OCI-LY1 (cell line): ENCODE measurements around the gene CPSF3.

Source experiments
- CTCF ChIP-seq: fragments of 200-600 bp; sonication (generic), shearing (Covaris generic); IDR thresholded peaks from 2 replicates; pipeline ENCODE4 v1.5.1; 2017; ENCODE audit warnings: mild to moderate bottlenecking, antibody characterized with exemption, low read length, moderate library complexity, mixed read lengths
- EZH2 ChIP-seq: fragments of 200-600 bp; sonication (generic), shearing (Covaris generic); IDR thresholded peaks from 2 replicates; pipeline ENCODE4 v1.8.0; 2017; ENCODE audit warnings: borderline replicate concordance, mixed run types, mild to moderate bottlenecking, antibody characterized with exemption, low read length, moderate library complexity, mixed read lengths

GRCh38 chr2:9490789-9491188 lies 67.3 kb downstream of the CPSF3 start:
- TF ChIP-seq CTCF (no peak), EZH2 (no peak)
